HEK293 (cell line): ENCODE measurements around the gene MRGPRE.

ENCODE experiments used
- CTCF ChIA-PET: fragments of 350-600 bp; formaldehyde crosslinking; extraction: SDS; loops from one replicate; lab custom pipeline; 2021; ENCODE audit warnings: antibody characterized with exemption; lab: Yijun Ruan, JAX
- POLR2A ChIA-PET: fragments of 300-600 bp; formaldehyde crosslinking; extraction: SDS; loops from one replicate; lab custom pipeline; 2020; ENCODE audit warnings: antibody characterized with exemption, inconsistent platforms; lab: Yijun Ruan, JAX
- H3K27ac ChIP-seq: fragments of 200-500 bp; sonication (Bioruptor generic); 2 replicates; pipeline ENCODE4 v1.5.1; 2014; ENCODE audit warnings: low read depth, low read length, control low read depth, inconsistent platforms; ENCODE audit errors: extremely low read depth
- H3K36me3 ChIP-seq, 2 experiments: fragments of 200-500 bp in 1 of 2; sonication (Bioruptor generic) in 1 of 2; 1 replicate in 1 of 2; 2 replicates in 1 of 2; pipeline ENCODE4 v1.5.1; 2014 to 2017; ENCODE audit warnings: inconsistent platforms in 2 of 2, low read length in 2 of 2; ENCODE audit not compliant: control insufficient read depth in 2 of 2, insufficient read depth in 1 of 2
- H3K4me1 ChIP-seq: fragments of 200-500 bp; sonication (Bioruptor generic); 2 replicates; pipeline ENCODE4 v1.5.1; 2014; ENCODE audit warnings: mild to moderate bottlenecking, low read length, inconsistent platforms; ENCODE audit not compliant: control insufficient read depth, insufficient read depth
- H3K4me3 ChIP-seq: 2 replicates; pipeline ENCODE4 v1.5.1; 2011; ENCODE audit warnings: low read depth, mild to moderate bottlenecking, control low read depth, low read length, moderate library complexity
- H3K9me3 ChIP-seq: fragments of 200-500 bp; sonication (Bioruptor generic); 2 replicates; pipeline ENCODE4 v1.5.1; 2014; ENCODE audit warnings: low read depth, low read length, inconsistent platforms; ENCODE audit not compliant: control insufficient read depth, insufficient read depth
- ELK4 ChIP-seq: IDR thresholded peaks from 2 replicates; pipeline ENCODE4 v1.6.1; 2011; ENCODE audit warnings: mild to moderate bottlenecking, low read depth, low read length, borderline replicate concordance
- KLF7 ChIP-seq: fragments of 450-650 bp; formaldehyde crosslinking; IDR thresholded peaks from 2 replicates; pipeline ENCODE4 v1.5.1; 2016; ENCODE audit warnings: missing biosample characterization, missing genetic modification characterization, borderline replicate concordance
- MEIS1 ChIP-seq: sonication (generic); formaldehyde crosslinking; IDR thresholded peaks from 2 replicates; pipeline ENCODE4 v1.8.1; 2022; ENCODE audit warnings: missing genetic modification reagents, mild to moderate bottlenecking, borderline replicate concordance
- MYNN ChIP-seq: fragments of 450-650 bp; formaldehyde crosslinking; IDR thresholded peaks from 2 replicates; pipeline ENCODE4 v1.5.1; 2016; ENCODE audit warnings: missing biosample characterization, missing genetic modification characterization, borderline replicate concordance
- OVOL3 ChIP-seq: fragments of 450-650 bp; formaldehyde crosslinking; IDR thresholded peaks from 2 replicates; pipeline ENCODE4 v1.5.1; 2016; ENCODE audit warnings: missing biosample characterization, missing genetic modification characterization
- PATZ1 ChIP-seq: fragments of 450-650 bp; formaldehyde crosslinking; IDR thresholded peaks from 2 replicates; pipeline ENCODE4 v1.5.1; 2016; ENCODE audit warnings: missing biosample characterization, missing genetic modification characterization
- PRDM6 ChIP-seq: fragments of 450-650 bp; formaldehyde crosslinking; IDR thresholded peaks from 2 replicates; pipeline ENCODE4 v1.5.1; 2017; ENCODE audit warnings: missing biosample characterization, missing genetic modification characterization
- REST ChIP-seq: fragments of 450-650 bp; formaldehyde crosslinking; IDR thresholded peaks from 2 replicates; pipeline ENCODE4 v1.5.1; 2016; ENCODE audit warnings: missing biosample characterization, missing genetic modification characterization
- SALL2 ChIP-seq: fragments of 450-650 bp; formaldehyde crosslinking; IDR thresholded peaks from 2 replicates; pipeline ENCODE4 v1.5.0; 2017; ENCODE audit warnings: missing biosample characterization, mild to moderate bottlenecking, missing genetic modification characterization, borderline replicate concordance
- WT1 ChIP-seq: fragments of 450-650 bp; formaldehyde crosslinking; IDR thresholded peaks from 2 replicates; pipeline ENCODE4 v1.5.1; 2016; ENCODE audit warnings: missing biosample characterization, missing genetic modification characterization
- ZIC2 ChIP-seq: fragments of 450-650 bp; formaldehyde crosslinking; IDR thresholded peaks from 2 replicates; pipeline ENCODE4 v1.5.1; 2016; ENCODE audit warnings: missing biosample characterization, missing genetic modification characterization
- ZNF2 ChIP-seq: fragments of 450-650 bp; formaldehyde crosslinking; IDR thresholded peaks from 2 replicates; pipeline ENCODE4 v1.5.1; 2016; ENCODE audit warnings: missing biosample characterization, missing genetic modification characterization
- ZNF48 ChIP-seq: fragments of 450-650 bp; formaldehyde crosslinking; IDR thresholded peaks from 2 replicates; pipeline ENCODE4 v1.5.1; 2016; ENCODE audit warnings: missing biosample characterization, missing genetic modification characterization
- ZNF600 ChIP-seq: fragments of 450-650 bp; formaldehyde crosslinking; IDR thresholded peaks from 2 replicates; pipeline ENCODE4 v1.5.1; 2016; ENCODE audit warnings: missing biosample characterization, missing genetic modification characterization
- ZNF623 ChIP-seq: fragments of 450-650 bp; formaldehyde crosslinking; IDR thresholded peaks from 2 replicates; pipeline ENCODE4 v1.5.1; 2016; ENCODE audit warnings: missing biosample characterization, missing genetic modification characterization
- ZNF670 ChIP-seq: fragments of 450-650 bp; formaldehyde crosslinking; IDR thresholded peaks from 2 replicates; pipeline ENCODE4 v1.5.1; 2016; ENCODE audit warnings: missing biosample characterization, missing genetic modification characterization, low read depth
- ZXDB ChIP-seq: fragments of 450-650 bp; formaldehyde crosslinking; IDR thresholded peaks from 2 replicates; pipeline ENCODE4 v1.5.1; 2016; ENCODE audit warnings: missing biosample characterization, missing genetic modification characterization

The MRGPRE gene

GRCh38 chr11:3229673-3230630 is 2.3 kb downstream of the MRGPRE start:
- Histone ChIP-seq H3K36me3 (no peaks in the 10 kb centered on the region), H3K4me1 (no peaks in the 10 kb centered on the region), H3K4me3 (no peak overlapping the region), H3K9me3 (no peaks in the 10 kb centered on the region), H3K27ac (no peak overlapping the region)
- TF ChIP-seq ZIC2 (tag by site-specific recombination) (peak; percentile 8; the same call in 1 of the 2 replicates), ELK4 (no peak), MEIS1 (no peak)
- CTCF ChIA-PET, result interaction anchor here (0.8 to 1.0 kb wide), 3 partner anchors 9 to 193 kb away, joined by 3 read pairs; no protein-coding TSS in a partner anchor
- POLR2A ChIA-PET, result no interaction called here

- no peaks in the 10 kb centered on the region for H3K9me3 ChIP-seq
- no peaks in the 10 kb centered on the region for H3K4me1 ChIP-seq
- CTCF ChIA-PET, result interaction anchor here (0.9 kb wide), 1 partner anchor 137 kb away, joined by 3 read pairs; no protein-coding TSS in a partner anchor
- POLR2A ChIA-PET, result no interaction called here
- H3K36me3 ChIP-seq, result no peaks in the 10 kb centered on the region
- H3K4me3 ChIP-seq, result no peak overlapping the region
- no peak overlapping the region for H3K27ac ChIP-seq
- TF ChIP-seq SALL2 (tag by site-specific recombination) (no peak), ZNF48 (no peak), OVOL3 (no peak), MYNN (tag by site-specific recombination) (no peak), PRDM6 (no peak), REST (tag by site-specific recombination) (no peak), ZNF670 (no peak), ZNF600 (no peak)
Observed at GRCh38 chr11:3228445-3228829, 3.8 kb downstream of the MRGPRE start.

GRCh38 chr11:3227568-3228444 is 4.4 kb downstream of the MRGPRE start:
- no peak overlapping the region for H3K27ac ChIP-seq
- no peaks in the 10 kb centered on the region for H3K4me1 ChIP-seq
- no peak overlapping the region for H3K4me3 ChIP-seq
- no peaks in the 10 kb centered on the region for H3K36me3 ChIP-seq
- ChIA-PET POLR2A (no interaction called here), CTCF (interaction anchor here (0.9 kb wide), 1 partner anchor 136 kb away, joined by 3 read pairs; no protein-coding TSS in a partner anchor)
- no peaks in the 10 kb centered on the region for H3K9me3 ChIP-seq
- no peak for TF ChIP-seq ZXDB (tag by site-specific recombination)
- no peak for TF ChIP-seq KLF7 (tag by site-specific recombination)
- no peak for TF ChIP-seq WT1 (tag by site-specific recombination)
- no peak for TF ChIP-seq PATZ1 (tag by site-specific recombination)
- no peak for TF ChIP-seq OVOL3
- TF ChIP-seq ZNF623, result no peak
- no peak for TF ChIP-seq ZNF2 (tag by site-specific recombination)
